GM18517 (cell line): ENCODE results near the gene PINK1.
A peak's percentile ranks its signal among the peaks of the same experiment; 100 is the strongest.
"Not testable (repeated sequence)": the region's sequence is repeated elsewhere in the genome, so short reads cannot be mapped to it uniquely, and the experiment has no call there.

Source experiments
- ATAC-seq: cut with Tn5 transposase; IDR thresholded peaks from one replicate; pipeline ENCODE4 v1.9.1; 2021; ENCODE audit warnings: mild to moderate bottlenecking, moderate library complexity; ENCODE audit not compliant: unreplicated experiment

Gene PINK1

GRCh38 chr1:20633190-20634064 is at the start of gene PINK1:
Gene PINK1 (plus strand): TSS chr1:20633458. CDS start chr1:20633549, 91 bp downstream.
- peak; percentile 60 for ATAC-seq

GRCh38 chr1:20584890-20585289 is 48.4 kb upstream of the PINK1 start:
- ATAC-seq: no peak

GRCh38 chr1:20586953-20587660 is 46.2 kb upstream of the PINK1 start:
- ATAC-seq: no peak

- no peak for ATAC-seq
These were observed 45.6 kb upstream of the PINK1 start for GRCh38 chr1:20587661-20588053.

GRCh38 chr1:20588634-20589225 is 44.5 kb upstream of the PINK1 start, which contains the start of gene CDA:
Gene CDA (plus strand): TSS chr1:20589097. CDS start chr1:20589130, 33 bp downstream.
- ATAC-seq: no peak

- no peak for ATAC-seq
These were observed 43.7 kb upstream of the PINK1 start for GRCh38 chr1:20589331-20590278.

- no peak for ATAC-seq
These were observed 42.9 kb upstream of the PINK1 start for GRCh38 chr1:20590306-20590777.

- no peak for ATAC-seq
These were observed 39.5 kb upstream of the PINK1 start for GRCh38 chr1:20593756-20594155.

- no peak for ATAC-seq
These were observed 38.5 kb upstream of the PINK1 start for GRCh38 chr1:20594746-20595145.

- no peak for ATAC-seq
These were observed 37.2 kb upstream of the PINK1 start for GRCh38 chr1:20596106-20596505.

- ATAC-seq: no peak
These were observed 35.6 kb upstream of the PINK1 start for GRCh38 chr1:20597650-20598049.

- ATAC-seq: no peak
These were observed 33.1 kb upstream of the PINK1 start for GRCh38 chr1:20600156-20600555.

- ATAC-seq: no peak
These were observed 32.0 kb upstream of the PINK1 start for GRCh38 chr1:20601129-20601825.

GRCh38 chr1:20602851-20603450 is 30.3 kb upstream of the PINK1 start:
- no peak for ATAC-seq

- ATAC-seq: no peak
These were observed 29.5 kb upstream of the PINK1 start for GRCh38 chr1:20603504-20604464.

- no peak for ATAC-seq
These were observed 28.6 kb upstream of the PINK1 start for GRCh38 chr1:20604678-20605077.

- not testable (repeated sequence) for ATAC-seq
These were observed 26.3 kb upstream of the PINK1 start for GRCh38 chr1:20606801-20607570.
